ENCODE data around the gene LMAN1L. TPM values are rescaled to one million over a fixed set of nuclear protein-coding genes. Genes with fewer than 3 reads are reported as not detected.
A peak's percentile ranks its signal among the peaks of the same experiment; 100 is the strongest.

Gene LMAN1L
- polyA plus RNA-seq, 1 donor from 2014 or later: not detected

DNA sequence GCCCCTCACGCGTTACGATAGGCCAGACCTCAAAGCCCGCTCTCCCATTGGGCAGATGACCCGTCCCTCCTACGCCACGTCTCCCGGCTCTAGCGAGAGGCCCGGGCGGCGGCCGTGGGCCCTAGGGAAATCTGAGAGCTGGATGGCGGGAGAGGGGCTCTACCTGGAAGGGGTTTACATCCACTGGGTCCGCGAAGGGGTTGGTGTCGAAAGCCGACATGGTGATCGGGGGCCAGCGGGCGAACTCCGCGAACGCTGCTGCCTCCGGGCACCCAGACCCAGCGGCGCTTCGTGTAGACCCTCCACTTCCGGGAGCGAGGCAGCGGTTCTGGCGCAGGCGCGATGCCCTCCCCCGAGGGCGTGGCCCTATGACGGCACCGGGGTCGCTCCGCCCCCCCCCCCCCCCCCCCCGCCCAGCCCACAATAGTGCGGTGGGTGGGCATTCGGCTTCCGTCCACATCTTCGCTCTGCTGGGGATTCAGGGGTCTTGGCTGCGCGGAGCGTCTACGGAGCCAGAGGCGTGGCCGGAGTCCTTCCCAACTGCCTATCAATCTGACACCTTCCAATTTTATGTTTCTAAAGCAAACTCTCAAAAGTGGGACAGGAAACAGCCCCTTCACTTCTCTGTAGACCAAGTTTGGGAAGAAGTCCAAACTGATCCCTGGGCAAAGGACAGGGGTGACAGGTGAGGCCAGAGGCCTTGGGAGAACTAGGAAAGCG, 60.6 kb downstream of the LMAN1L start, which contains the start of gene SCAMP2:
SCAMP2 (minus strand) TSS at position 330 of the 720 bp plus-strand sequence; CDS start at position 220, 110 bp downstream.
- Histone ChIP-seq H3K4me2 (ENCODE audit: low read length) (peak within 1 kb of the TSS; percentile 95), H4K20me1 (ENCODE audit: insufficient read depth) (no peaks in the 10 kb centered on the region), H3K4me3 (ENCODE audit: low read length) (peak within 1 kb of the TSS; percentile 85), H3K79me2 (replicated peaks; ENCODE audit: insufficient read depth, low read length) (peaks cover 23% of the 10 kb centered on the region), H3K27ac (ENCODE audit: low read length) (peak within 1 kb of the TSS; percentile 89), H3K36me3 (ENCODE audit: insufficient read depth, low read length) (no peaks in the 10 kb centered on the region), H3F3A (ENCODE audit: insufficient read depth, low read length, poor library complexity, severe bottlenecking) (no peaks in the 10 kb centered on the region), H3K9ac (ENCODE audit: low read length) (peak within 1 kb of the TSS; percentile 91), H2AFZ (ENCODE audit: low read depth, low read length) (peak within 1 kb of the TSS; percentile 75), H3K27me3 (ENCODE audit: insufficient read depth, low read depth, low read length) (no peaks in the 10 kb centered on the region), H3K9me2 (ENCODE audit: insufficient read depth, low read length) (no peaks in the 10 kb centered on the region), H3K9me3 (ENCODE audit: low read length) (no peaks in the 10 kb centered on the region)
- TF ChIP-seq EZH2 (IDR thresholded peaks at IDR 0.05; ENCODE audit: borderline replicate concordance, insufficient read depth, low read length, poor library complexity, severe bottlenecking) (no peak), MXI1 (conservative IDR thresholded peaks at IDR 0.05; ENCODE audit: poor library complexity, severe bottlenecking) (peak; percentile 74), EP300 (conservative IDR thresholded peaks at IDR 0.05; ENCODE audit: poor library complexity, severe bottlenecking) (peak; percentile 62), RAD21 (conservative IDR thresholded peaks at IDR 0.05) (no peak), POLR2AphosphoS5 (IDR thresholded peaks at IDR 0.05) (peak; percentile 86), SMC3 (conservative IDR thresholded peaks at IDR 0.05; ENCODE audit: poor library complexity) (no peak), TAF1 (IDR thresholded peaks at IDR 0.05; ENCODE audit: low read depth) (peak; percentile 50)
- TF ChIP-seq, protein P1, sequence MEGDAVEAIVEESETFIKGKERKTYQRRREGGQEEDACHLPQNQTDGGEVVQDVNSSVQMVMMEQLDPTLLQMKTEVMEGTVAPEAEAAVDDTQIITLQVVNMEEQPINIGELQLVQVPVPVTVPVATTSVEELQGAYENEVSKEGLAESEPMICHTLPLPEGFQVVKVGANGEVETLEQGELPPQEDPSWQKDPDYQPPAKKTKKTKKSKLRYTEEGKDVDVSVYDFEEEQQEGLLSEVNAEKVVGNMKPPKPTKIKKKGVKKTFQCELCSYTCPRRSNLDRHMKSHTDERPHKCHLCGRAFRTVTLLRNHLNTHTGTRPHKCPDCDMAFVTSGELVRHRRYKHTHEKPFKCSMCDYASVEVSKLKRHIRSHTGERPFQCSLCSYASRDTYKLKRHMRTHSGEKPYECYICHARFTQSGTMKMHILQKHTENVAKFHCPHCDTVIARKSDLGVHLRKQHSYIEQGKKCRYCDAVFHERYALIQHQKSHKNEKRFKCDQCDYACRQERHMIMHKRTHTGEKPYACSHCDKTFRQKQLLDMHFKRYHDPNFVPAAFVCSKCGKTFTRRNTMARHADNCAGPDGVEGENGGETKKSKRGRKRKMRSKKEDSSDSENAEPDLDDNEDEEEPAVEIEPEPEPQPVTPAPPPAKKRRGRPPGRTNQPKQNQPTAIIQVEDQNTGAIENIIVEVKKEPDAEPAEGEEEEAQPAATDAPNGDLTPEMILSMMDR (IDR thresholded peaks at IDR 0.05; ENCODE audit: poor library complexity, severe bottlenecking): no peak
- TF ChIP-seq, protein P2, sequence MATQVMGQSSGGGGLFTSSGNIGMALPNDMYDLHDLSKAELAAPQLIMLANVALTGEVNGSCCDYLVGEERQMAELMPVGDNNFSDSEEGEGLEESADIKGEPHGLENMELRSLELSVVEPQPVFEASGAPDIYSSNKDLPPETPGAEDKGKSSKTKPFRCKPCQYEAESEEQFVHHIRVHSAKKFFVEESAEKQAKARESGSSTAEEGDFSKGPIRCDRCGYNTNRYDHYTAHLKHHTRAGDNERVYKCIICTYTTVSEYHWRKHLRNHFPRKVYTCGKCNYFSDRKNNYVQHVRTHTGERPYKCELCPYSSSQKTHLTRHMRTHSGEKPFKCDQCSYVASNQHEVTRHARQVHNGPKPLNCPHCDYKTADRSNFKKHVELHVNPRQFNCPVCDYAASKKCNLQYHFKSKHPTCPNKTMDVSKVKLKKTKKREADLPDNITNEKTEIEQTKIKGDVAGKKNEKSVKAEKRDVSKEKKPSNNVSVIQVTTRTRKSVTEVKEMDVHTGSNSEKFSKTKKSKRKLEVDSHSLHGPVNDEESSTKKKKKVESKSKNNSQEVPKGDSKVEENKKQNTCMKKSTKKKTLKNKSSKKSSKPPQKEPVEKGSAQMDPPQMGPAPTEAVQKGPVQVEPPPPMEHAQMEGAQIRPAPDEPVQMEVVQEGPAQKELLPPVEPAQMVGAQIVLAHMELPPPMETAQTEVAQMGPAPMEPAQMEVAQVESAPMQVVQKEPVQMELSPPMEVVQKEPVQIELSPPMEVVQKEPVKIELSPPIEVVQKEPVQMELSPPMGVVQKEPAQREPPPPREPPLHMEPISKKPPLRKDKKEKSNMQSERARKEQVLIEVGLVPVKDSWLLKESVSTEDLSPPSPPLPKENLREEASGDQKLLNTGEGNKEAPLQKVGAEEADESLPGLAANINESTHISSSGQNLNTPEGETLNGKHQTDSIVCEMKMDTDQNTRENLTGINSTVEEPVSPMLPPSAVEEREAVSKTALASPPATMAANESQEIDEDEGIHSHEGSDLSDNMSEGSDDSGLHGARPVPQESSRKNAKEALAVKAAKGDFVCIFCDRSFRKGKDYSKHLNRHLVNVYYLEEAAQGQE (IDR thresholded peaks at IDR 0.05; ENCODE audit: borderline replicate concordance): peak; percentile 35

DNA sequence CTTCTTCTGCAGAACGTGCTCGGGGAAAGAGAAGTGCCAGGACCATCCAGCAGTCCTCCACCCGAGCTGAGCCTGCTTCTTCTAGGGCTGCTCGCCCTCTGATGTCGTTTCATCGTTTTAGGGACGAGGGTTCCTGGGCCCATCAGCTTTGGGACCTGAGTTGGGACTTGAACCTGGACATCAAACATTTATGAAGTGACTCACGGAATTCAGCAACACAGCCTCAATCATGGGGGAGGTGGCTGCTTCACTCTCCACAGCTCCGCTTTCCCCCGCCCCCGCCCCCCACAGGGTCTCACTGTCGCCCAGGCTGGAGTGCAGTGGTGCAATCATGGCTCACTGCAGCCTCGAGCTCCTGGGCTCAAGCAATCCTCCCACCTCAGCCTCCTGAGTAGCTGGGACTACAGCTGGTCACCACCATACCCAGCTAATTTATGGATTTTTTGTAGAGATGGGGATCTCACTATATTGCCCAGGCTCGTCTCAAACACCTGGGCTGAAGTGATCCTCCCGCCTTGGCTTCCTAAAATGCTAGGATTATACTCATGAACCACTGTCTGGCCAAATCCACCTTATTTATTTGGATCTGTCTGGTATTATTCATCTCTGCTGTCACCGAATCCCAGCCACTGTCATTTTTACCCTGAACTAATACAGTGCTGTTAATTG, 61.3 kb downstream of the LMAN1L start:
- Histone ChIP-seq H3K9me2 (ENCODE audit: insufficient read depth, low read length) (no peaks in the 10 kb centered on the region), H3K9ac (ENCODE audit: low read length) (peak overlapping the region; percentile 50), H3K4me2 (ENCODE audit: low read length) (peak overlapping the region; percentile 69), H3K27me3 (ENCODE audit: insufficient read depth, low read depth, low read length) (no peaks in the 10 kb centered on the region), H3K36me3 (ENCODE audit: insufficient read depth, low read length) (no peaks in the 10 kb centered on the region), H3K4me3 (ENCODE audit: low read length) (peak overlapping the region; percentile 85), H3K9me3 (ENCODE audit: low read length) (no peaks in the 10 kb centered on the region), H3K27ac (ENCODE audit: low read length) (no peak overlapping the region), H2AFZ (ENCODE audit: low read depth, low read length) (peak overlapping the region; percentile 31), H3K79me2 (replicated peaks; ENCODE audit: insufficient read depth, low read length) (peaks cover 23% of the 10 kb centered on the region), H3F3A (ENCODE audit: insufficient read depth, low read length, poor library complexity, severe bottlenecking) (no peaks in the 10 kb centered on the region), H4K20me1 (ENCODE audit: insufficient read depth) (no peaks in the 10 kb centered on the region)
- TF ChIP-seq SMC3 (conservative IDR thresholded peaks at IDR 0.05; ENCODE audit: poor library complexity) (no peak), TAF1 (IDR thresholded peaks at IDR 0.05; ENCODE audit: low read depth) (no peak), MXI1 (conservative IDR thresholded peaks at IDR 0.05; ENCODE audit: poor library complexity, severe bottlenecking) (no peak), RAD21 (conservative IDR thresholded peaks at IDR 0.05) (no peak), EP300 (conservative IDR thresholded peaks at IDR 0.05; ENCODE audit: poor library complexity, severe bottlenecking) (no peak), EZH2 (IDR thresholded peaks at IDR 0.05; ENCODE audit: borderline replicate concordance, insufficient read depth, low read length, poor library complexity, severe bottlenecking) (no peak), POLR2AphosphoS5 (IDR thresholded peaks at IDR 0.05) (no peak)
- TF ChIP-seq, protein P1 (IDR thresholded peaks at IDR 0.05; ENCODE audit: poor library complexity, severe bottlenecking): no peak
- TF ChIP-seq, protein P2 (IDR thresholded peaks at IDR 0.05; ENCODE audit: borderline replicate concordance): no peak

Data from neural cell (in vitro differentiated cells).